ENCODE data around the gene DEFB124.

DEFB124 gene

GRCh38 chr20:31418307-31418706, 56.6 kb downstream of the DEFB124 start:
- DNase-seq = no peak

- no peak for DNase-seq
Measured at GRCh38 chr20:31415653-31416052, 59.3 kb downstream of the DEFB124 start.

Measured in stimulated activated CD4-positive, alpha-beta T cell treated with anti-CD3 and anti-CD28 coated beads, Interleukin-15, amount 100 ng/mL, for 24 hours (primary cell).